Stimulated activated CD8-positive, alpha-beta memory T cell treated with anti-CD3 and anti-CD28 coated beads, Interleukin-7, amount 100 ng/mL, for 1 hour (primary cell): ENCODE data around the gene CLIC6.
A peak's percentile ranks its signal among the peaks of the same experiment; 100 is the strongest.
"Not testable (repeated sequence)": the region's sequence is repeated elsewhere in the genome, so short reads cannot be mapped to it uniquely, and the experiment has no call there.

Source experiments
- DNase-seq, 2 donors: peaks; one replicate each; pipeline ENCODE4 v3.0.0-alpha.2; 2020; ENCODE audit warnings: low read depth in 2 of 2

The CLIC6 gene

DNA sequence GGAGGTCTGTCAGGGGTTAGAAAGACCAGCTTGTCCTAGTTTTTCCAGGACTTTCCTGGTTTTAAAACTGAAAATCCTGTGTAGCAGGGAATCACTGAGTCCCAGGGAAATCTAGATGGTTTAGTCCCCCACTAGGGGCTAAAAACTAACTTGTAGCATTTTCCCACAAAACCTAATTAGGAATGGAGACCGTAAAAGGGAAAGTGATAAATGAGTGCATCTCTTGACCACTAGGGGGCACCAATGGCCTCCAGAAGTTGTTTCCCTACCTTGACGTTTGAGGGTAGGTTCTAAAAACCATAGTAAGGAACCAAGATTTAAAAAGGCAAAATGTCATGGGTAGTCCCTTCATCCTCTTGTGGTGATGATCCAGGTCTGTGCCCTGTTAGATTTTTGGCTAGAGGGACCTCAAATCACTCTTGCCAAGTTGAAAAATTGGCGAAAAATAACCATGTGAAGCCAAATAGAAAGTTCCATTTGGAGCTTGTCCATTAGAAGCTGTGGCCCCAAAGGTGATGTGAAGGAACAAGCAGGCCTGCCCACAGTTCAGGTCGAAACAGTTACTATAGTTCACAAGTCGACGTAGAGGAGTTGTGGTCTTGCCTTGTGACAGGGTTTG, 24.5 kb downstream of the CLIC6 start:
- DNase-seq: peak in 1 of 2 donors; percentile 23

DNA sequence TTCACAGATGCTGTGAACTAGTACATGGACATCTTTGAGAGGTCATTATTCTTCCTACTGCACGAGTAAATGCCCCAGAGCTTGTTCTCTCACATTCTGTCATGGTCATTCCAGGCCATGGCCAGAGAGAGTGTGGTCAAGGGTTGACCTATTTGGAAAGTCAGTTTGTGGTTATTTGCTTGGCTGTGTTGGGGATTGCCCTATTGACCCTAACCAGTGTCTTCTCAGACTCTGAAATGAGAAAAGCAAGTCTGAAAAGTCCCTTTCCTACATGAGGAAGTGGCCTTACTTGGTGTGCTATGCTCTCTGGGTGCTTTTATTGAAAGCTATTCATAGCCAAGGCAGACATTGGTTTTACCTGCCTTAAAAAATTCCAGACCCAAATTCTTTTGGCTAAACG, 26.6 kb downstream of the CLIC6 start:
- DNase-seq: no peak

DNA sequence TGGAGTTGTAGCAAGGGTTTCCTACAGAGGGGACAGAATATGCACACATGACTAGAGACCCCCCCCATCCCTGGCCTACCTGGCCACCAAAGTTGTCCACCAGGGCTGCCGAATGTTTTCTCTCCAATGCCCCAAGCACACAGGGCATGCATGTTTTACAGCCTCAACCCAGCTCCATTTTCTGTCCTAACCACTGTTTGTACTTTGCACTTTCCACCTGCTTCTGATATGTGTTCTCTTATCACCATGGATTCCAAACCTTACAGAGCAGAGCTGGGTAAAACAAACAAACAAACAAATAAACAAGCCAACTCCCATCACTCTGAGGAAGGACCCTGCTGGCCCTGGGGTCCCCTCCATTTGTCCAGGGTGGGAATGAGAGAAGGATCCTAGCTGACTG, 27.3 kb downstream of the CLIC6 start:
- no peak for DNase-seq

DNA sequence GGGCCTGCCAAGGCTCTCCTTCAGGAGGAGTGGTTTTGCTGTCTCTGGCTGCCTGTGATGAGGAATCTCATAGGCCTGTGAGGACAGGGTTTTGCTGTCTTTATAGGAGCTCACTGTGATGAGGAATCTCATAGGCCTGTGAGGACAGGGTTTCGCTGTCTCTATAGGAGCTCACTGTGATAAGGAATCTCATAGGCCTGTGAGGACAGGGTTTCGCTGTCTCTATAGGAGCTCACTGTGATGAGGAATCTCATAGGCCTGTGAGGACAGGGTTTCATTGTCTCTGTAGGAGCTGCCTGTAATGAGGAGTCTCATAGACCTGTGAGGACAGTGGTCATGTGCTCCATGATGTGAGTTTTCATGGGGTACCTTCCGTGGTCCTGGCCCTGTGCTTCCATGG, 29.0 kb downstream of the CLIC6 start:
- DNase-seq: no peak

DNA sequence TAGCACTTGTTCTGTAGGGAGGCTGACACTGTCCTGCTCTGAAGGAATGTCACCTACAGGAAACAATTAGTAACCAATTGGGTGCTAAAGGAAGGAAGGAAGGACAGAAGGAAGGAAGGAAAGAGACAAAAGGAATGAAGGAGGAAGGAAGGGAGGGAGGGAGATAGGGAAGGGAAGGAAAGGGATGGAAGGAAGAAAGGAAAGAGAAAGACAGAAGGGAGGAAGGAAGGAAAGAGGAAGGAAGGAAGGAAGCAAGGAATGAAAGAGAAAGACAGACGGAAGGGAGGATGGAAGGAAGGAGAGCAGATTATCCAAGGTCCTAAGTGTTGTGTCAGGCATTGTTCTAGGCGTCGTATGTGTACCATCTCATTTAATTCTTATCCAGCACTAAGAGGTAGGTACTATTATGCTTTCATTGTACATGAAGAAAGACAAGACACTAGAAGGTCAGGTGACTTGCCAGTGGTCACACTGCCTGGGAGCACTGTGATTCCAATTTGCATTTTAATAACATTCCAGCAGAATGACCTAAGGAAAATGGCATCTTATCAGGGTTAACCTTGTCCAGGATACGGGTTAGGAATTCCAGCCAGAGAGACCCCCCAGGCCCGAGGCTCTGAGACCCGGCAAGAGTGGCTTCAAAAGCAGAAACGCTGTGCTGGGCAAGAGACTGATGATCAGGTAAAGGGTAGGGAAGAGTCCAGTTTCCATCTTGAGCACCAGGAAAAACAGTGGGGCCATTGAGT, 29.6 kb downstream of the CLIC6 start:
- DNase-seq: no peak

DNA sequence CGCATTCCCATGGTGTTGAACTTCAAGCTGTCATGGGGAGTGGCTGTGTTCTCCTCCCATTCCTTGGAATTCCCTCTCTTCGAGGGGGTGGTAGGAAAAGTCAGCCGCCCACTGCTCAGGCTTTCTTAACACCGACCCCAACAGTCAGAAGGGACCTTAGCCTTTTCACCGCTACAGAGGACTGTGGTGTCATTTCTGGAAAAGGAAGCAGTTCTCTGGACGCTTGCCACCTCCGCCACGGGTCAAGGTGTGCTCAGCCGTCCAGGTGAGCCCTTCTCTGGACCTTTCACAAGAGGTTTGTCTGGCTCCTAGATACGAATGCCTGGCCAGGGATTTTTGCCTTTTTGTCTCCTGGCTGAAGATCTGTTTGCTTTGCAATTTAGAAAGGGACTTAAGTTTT, 31.8 kb downstream of the CLIC6 start:
- no peak for DNase-seq

DNA sequence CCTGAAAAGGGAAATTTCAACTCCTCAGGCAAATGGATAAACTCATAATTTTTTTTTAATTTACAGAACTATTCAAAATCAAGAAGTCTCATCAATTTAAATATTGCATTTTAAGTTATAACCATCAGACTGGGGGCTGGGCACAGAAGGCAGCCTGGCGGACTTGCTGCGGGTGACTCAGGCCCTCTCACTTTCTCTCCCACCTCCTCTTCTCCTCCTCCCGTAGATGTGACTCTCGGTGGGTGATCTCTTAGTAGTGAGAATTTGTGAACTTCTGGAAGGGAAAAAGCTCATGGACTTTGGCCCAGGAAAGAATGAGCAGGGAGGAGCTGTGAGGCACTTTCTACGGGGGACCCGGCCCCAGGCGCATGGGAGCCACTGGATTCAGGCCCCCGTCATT, 32.9 kb downstream of the CLIC6 start:
- no peak for DNase-seq

DNA sequence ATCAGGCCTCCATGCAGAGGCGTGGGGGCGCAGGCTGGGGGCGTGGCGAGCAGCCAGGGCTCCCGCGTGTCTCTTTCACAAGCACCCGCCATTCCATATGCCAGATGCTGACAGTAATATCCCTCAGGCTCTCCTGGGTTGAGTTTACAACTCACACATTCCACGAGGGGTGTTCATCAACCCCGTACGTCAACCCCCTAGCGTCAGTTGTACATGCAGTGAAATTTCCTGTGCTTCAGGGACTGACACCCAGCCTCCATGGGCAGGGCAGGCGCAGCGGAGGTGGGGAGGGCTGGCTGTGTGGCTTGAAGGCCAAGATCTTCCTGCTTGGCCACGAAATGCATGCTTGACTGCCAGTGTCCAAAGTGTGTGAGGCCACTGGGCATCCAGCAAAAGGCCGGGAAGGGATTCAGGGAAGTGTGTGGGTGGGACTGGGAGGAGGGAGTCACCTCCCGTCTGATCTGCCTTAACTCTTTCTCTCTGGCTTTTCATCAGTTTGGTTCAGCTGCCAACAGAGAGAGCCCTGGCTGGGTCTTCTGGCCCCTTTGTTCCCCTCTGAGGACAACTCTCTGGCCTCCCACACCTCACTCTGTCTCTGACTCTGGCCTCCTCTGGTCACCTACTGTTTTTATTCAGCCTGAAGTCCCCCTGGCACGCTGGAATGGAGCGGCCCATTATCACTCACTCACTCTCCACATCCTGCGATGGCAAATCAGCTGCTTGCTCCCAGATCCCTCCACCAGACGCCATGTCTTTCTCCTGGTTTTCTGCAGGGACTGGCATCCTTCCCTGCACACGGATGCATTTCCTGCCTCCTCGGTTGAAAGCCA, 33.8 kb downstream of the CLIC6 start:
- no peak for DNase-seq

DNA sequence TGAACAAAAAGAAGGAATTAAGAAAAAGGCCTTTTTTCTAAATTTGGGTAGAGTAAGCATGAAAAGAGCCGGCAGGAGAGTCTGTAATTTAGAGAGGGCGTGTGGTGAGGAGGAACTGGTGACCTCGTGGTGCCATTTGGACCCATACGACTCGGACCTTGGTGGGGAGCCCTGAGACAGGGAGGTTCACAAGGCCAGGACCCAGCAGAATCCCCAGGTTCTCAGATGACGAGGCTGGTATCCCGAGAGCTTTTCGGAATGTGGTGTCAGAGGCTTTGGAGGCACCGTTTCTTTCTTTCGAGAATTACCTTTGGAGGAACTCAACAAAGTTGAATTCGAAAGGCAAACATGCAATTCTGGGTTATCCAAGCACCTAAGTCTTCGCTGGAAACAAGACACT, 34.8 kb downstream of the CLIC6 start:
- no peak for DNase-seq

DNA sequence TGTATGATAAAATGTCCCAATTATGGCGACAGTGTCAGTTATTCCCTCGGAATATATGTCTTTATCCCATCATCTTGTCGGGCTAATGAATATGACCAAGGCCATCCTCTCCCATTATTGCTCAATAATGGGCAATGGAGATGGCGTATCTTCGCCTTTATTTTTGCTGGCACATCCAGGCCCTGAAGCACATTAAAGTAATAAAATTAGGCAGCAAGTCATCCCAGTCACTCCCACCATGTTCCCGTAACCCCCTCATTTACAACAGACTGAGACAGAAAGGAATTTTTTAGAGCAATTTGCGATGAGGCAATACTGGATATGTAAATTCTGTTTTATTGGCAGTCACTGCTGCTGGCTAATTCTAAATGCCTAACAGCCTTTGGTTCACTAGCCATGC, 35.3 kb downstream of the CLIC6 start:
- no peak for DNase-seq

DNA sequence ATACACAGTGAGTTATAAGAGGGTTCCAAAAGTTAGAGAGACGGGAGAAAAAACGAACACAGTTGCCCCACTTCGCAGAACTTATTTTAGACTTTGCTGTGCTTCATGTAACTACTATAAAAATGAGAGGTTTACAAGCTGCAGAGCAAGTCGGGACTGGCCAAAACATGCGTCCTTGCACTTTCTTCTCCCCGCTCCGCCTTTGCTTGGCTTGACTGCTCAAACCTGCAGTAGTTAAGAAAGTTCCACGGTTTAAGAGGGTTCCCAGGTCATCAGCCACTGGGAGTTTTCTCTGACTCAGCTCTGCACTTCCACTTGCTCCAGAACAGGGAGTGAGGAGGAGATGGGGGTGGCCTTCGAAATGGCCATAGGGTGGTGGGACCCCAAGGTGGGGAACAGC, 36.2 kb downstream of the CLIC6 start:
- no peak for DNase-seq

DNA sequence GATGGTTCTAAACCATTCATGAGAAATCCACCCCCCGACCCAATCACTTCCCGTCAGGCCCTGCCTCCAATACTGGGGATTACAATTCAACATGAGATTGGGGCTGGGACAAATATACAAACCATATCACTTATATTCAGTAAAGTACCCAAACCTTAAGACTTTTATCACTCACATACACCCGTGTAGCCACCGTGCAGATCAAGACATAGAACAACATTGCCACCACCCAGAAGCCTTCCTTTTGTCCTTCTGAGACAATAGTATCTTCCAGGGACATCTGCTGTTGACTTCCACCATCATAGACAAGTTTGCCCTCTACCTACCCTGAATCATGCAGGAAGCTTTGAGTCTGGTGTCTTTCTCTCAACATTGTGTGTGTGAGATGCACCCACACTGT, 37.5 kb downstream of the CLIC6 start:
- no peak for DNase-seq

DNA sequence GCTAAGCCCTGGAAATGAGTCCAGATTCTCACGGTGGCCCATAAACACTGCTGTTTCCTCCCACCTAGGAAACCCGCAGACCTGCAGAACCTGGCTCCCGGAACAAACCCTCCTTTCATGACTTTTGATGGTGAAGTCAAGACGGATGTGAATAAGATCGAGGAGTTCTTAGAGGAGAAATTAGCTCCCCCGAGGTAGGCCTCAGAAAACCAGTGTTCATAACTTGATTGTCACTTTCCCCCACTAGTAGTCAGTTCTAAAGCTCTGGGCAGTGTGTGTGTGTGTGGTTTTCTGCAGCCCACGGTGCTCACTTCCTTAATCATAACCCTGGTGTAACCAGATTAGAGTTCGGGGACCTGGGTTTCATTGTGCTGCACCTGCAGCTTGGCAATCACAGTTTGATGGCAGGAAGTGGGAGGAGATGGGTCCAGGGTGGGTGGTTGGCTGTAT, 39.1 kb downstream of the CLIC6 start:
- DNase-seq: no peak

DNA sequence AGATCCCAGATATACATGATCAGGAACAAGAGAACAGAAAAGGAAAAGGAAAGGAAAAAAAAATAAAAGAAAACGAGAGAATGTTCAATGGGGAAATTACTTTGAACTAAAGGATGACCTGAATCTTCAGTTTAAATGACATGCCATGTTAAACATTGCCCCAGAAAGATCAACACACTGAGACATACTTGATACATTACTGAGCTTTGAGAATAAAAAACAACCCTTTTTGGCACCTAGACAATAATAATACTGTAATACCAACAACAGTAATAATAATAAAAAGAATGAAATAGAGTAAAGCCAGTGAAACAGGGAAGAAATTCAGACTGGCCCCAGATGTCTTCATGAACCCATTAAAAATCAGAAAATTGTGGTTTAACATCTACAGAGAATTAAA, 44.8 kb downstream of the CLIC6 start:
- DNase-seq: no peak

DNA sequence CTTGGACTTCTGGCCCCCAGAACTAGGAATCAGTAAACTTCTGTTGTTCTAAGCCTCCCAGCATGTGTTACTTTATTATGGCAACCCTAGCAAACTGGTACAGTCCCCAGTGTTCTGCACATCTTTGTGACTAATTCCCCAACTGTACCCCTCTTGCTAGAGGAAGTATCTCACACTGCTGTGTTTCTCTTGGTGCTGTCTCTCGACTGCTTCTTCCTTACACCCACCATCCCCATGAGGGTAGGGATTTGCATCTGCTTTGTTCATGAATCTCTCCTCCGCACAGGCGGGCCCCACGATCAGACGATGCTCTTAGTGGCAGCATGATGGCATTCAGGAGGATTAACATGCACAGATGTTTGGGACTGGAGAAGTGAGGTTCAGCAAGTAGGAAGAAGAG, 46.7 kb downstream of the CLIC6 start:
- DNase-seq: no peak

DNA sequence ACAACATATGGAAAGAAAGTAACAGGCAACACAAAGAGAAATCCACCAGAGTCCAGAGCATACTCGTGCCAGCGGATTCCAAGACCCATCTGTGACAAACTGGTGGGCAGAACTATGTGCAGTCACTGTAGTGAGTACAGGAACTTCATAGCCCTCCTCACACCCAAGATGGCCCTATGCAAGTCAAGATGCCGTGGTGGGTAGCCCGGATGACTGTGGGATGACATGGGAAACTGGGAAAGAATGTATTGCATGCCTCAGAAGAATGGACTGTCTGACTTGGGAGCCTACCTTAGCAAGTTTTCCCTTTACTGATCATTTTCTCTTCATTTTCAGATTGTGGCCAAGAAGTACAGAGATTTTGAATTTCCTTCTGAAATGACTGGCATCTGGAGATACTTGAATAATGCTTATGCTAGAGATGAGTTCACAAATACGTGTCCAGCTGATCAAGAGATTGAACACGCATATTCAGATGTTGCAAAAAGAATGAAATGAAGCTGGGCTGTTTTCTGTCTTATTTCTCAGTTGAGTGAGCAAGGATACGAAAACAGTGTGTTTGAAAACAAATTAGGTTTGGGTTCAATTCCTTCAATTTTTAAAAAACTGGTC, 47.3 kb downstream of the CLIC6 start:
- no peak for DNase-seq

DNA sequence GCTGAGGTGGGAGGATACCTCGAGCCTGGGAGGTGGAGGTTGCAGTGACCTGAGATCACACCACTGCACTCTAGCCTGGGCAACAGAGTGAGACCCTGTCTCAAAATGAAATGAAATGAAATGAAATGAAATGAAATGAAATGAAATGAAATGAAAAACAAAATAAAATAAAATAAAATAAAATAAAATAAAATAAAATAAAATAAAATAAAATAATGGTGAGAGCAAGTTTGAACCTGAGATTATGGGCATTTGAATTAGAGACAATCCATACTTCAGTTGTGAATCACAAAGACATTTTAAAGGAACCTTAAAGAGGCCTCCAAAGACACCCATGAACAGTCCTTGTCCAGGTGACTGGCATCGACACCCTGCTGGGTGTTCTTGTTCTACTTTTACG, 49.7 kb downstream of the CLIC6 start:
- DNase-seq: not testable (repeated sequence)

DNA sequence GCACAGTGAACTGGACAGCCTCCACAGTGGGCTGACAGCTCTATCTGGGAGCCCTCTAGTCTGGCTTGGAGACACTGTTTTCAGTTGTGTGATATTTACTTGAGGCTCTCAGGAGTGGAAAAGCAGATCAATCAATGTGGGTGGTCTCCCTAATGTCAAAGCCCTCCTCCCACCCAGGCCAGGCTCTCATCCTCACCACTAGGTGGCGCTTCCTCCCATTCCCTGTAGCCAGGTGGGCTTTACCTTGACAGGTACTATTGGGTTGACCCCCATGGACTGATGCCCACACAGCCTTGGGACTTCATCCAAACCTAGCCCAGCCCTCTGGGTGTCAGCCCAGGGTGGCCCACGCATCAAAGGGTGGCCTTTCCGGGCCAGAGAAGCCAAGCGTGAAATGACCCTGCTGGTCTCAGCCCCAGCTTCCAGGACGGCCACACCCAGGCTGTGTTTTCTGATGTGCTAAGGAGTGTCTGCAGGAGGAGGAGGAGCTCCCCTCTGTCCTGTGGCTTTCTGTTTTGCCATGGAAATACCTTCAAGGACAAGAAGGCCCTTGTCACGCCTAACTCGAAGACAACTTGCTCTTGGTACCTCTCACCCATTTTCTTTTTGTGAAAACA, 54.0 kb downstream of the CLIC6 start:
- no peak for DNase-seq

DNA sequence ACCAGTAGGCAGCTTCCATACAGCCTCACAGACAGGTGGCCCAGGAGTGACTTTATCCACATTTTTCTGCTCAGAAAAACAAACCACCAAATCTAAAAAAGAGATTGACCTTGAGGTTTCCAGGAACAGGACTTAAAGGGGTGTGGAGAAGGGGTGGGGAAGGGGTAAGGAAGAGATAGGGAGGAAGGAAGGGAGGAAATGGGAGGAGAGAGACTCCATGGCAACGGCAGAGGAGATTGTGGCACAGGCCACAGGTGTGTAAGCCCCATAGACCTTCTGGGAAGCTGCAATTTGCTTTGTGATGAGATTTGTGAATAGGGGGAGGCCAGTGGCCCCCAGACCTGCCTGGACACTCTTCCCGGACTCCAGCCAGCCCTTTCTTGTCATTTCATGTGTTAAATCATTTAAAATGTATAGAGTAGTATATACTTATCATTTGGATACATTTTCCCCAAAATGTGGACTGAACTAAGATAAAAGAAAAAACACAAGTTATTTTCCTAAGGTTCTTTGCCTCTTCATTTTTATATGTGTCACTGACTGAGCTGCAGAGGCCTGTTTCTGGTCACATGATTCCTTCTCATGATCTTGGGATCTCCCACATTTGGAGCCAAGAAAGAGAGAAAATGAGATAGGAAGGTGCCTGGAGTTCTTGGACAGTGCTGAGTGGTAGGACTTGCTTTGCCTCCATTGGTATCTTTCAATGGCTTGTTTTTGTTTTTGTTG, 55.5 kb downstream of the CLIC6 start:
- no peak for DNase-seq

DNA sequence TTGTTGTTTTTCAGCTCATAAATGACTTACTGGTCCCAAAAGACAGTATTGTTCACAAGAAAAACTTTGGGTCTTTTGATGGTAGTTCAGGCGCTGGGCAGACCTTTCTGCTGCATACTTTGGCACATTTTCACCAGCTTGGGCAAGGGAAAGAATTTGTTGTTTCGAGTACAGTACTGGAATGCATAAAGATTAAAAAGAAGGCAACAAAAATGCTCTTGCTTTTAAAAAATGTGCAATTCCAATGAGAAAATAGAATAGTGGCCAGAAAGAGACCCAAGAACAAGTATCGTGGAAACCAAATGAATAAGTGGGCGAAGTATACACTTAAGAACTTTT, 56.0 kb downstream of the CLIC6 start:
- no peak for DNase-seq

DNA sequence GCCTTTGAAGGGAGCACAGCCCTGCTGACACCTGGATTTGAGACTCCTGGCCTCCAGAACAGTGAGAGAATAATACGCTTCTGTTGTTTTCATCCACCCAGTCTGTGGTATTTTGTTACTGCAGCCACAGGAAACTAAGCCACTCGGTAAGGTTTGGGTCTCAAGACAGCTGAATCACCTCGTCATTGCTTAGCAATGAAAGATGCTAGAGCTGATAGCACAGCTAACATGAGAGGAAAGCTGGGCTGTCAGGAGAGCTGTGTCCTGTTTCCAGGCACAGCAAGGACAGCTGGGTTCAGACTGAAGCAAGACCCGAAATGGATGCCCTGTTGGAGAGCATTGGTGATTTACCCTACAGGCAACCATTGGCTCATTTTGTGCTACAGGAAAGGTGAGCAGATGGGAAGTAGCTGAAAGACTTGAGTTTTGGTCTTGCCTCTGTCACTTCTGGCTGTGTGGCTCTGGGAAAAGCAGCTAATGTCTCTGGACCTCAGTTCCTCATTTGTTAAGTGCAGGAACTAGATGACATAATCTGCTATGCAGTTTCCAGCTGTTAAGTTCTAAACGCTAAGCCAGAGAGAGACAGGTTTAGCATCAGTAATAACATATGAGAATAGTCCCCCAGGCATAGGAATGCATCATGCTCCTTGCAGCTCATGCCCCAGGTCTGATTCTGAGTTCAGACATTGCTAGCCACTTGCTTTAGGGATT, 58.0 kb downstream of the CLIC6 start:
- no peak for DNase-seq
